Gastrocnemius medialis (tissue), 4 donors: Measurements from ENCODE around the gene GOLGA1.

Source experiments
- POLR2A ChIP-seq, 2 donors: fragments of 450-650 bp; IDR thresholded peaks; one replicate each; pipeline ENCODE4 v1.6.1; 2017; ENCODE audit warnings: antibody characterized with exemption in 2 of 2, mild to moderate bottlenecking in 2 of 2, moderate library complexity in 2 of 2
- TF ChIP-seq, protein P1 (sequence below), 5 experiments: fragments of 450-650 bp in 3 of 5; fragments of 200-600 bp in 2 of 5; sonication (generic) in 2 of 5; IDR thresholded peaks in 4 of 5; conservative IDR thresholded peaks in 1 of 5; 1 replicate in 4 of 5; 2 replicates in 1 of 5; pipeline ENCODE4 v1.5.1; 2016 to 2019; ENCODE audit warnings: antibody characterized with exemption in 5 of 5, mild to moderate bottlenecking in 3 of 5, moderate library complexity in 3 of 5

DNA sequence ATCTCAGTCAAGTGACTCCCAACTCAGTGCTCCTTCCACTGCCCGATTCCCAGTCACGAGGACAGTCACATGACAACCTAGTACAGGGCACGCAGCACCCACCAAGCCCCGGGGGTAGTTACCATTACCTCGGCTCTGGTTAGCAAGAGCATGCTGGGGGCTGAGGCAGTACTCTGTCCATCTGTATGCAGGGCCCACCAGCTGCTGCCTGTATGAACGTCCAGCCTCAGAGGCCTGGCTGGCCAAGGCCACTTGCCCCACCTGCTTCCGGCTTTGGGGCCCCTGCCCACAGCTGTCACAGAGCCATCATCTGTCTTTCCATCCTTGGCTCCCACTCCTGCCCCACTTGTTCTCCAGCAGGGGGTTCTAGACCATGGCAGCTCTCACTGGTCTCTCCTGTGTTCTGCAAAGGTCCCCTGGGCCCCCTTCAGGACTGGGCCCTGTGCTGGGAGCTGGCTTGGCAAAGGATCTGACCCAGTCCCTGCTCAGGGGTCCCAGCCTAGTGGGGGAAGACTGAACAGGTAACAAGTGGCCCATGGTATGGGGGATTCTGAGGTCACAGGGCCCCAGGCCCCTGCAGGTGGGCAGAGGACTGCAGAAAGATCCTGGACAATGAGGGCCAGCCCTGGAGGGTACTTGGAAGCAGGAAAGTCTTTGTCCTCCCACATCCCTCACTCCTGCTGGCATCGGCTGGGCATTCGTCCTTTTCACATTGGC, 82.4 kb downstream of the GOLGA1 start:
- TF ChIP-seq, protein P1, sequence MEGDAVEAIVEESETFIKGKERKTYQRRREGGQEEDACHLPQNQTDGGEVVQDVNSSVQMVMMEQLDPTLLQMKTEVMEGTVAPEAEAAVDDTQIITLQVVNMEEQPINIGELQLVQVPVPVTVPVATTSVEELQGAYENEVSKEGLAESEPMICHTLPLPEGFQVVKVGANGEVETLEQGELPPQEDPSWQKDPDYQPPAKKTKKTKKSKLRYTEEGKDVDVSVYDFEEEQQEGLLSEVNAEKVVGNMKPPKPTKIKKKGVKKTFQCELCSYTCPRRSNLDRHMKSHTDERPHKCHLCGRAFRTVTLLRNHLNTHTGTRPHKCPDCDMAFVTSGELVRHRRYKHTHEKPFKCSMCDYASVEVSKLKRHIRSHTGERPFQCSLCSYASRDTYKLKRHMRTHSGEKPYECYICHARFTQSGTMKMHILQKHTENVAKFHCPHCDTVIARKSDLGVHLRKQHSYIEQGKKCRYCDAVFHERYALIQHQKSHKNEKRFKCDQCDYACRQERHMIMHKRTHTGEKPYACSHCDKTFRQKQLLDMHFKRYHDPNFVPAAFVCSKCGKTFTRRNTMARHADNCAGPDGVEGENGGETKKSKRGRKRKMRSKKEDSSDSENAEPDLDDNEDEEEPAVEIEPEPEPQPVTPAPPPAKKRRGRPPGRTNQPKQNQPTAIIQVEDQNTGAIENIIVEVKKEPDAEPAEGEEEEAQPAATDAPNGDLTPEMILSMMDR (IDR thresholded peaks at IDR 0.05 in 4 of 5, conservative IDR thresholded peaks at IDR 0.05 in 1 of 5): no peak
- TF ChIP-seq POLR2A (IDR thresholded peaks at IDR 0.05): no peak
